Measurements from ENCODE around the gene LYPD8. TPM values are rescaled to one million over a fixed set of nuclear protein-coding genes. Genes with fewer than 3 reads are reported as not detected.
"Not testable (repeated sequence)": the region's sequence is repeated elsewhere in the genome, so short reads cannot be mapped to it uniquely, and the experiment has no call there.

LYPD8 gene
- not detected for total RNA-seq (ENCODE audit: insufficient read depth, low replicate concordance)

- no peak for DNase-seq (ENCODE audit: low spot score)
Measured at GRCh38 chr1:248755517-248755916, at the start of gene LYPD8. TSS of gene LYPD8 (minus strand) at chr1:248755759. CDS start at chr1:248751081, 4,678 bp downstream.

GRCh38 chr1:248804771-248805681 is 49.5 kb upstream of the LYPD8 start:
- DNase-seq (ENCODE audit: low spot score): peak; percentile 20

- DNase-seq (ENCODE audit: low spot score): not testable (repeated sequence)
Measured at GRCh38 chr1:248803501-248803900, 47.9 kb upstream of the LYPD8 start.

- no peak for DNase-seq (ENCODE audit: low spot score)
Measured at GRCh38 chr1:248802454-248802853, 46.9 kb upstream of the LYPD8 start.

GRCh38 chr1:248800459-248800858 is 44.9 kb upstream of the LYPD8 start:
- no peak for DNase-seq (ENCODE audit: low spot score)

GRCh38 chr1:248798791-248799190 is 43.2 kb upstream of the LYPD8 start:
- DNase-seq (ENCODE audit: low spot score): no peak

GRCh38 chr1:248794663-248795062 is 39.1 kb upstream of the LYPD8 start:
- not testable (repeated sequence) for DNase-seq (ENCODE audit: low spot score)

- DNase-seq (ENCODE audit: low spot score): no peak
Measured at GRCh38 chr1:248793592-248793991, 38.0 kb upstream of the LYPD8 start.

- no peak for DNase-seq (ENCODE audit: low spot score)
Measured at GRCh38 chr1:248792342-248792741, 36.8 kb upstream of the LYPD8 start.

GRCh38 chr1:248791010-248791409 is 35.5 kb upstream of the LYPD8 start:
- no peak for DNase-seq (ENCODE audit: low spot score)

- DNase-seq (ENCODE audit: low spot score): no peak
Measured at GRCh38 chr1:248790456-248790855, 34.9 kb upstream of the LYPD8 start.

- not testable (repeated sequence) for DNase-seq (ENCODE audit: low spot score)
Measured at GRCh38 chr1:248789337-248789736, 33.8 kb upstream of the LYPD8 start.

- DNase-seq (ENCODE audit: low spot score): no peak
Measured at GRCh38 chr1:248788327-248788726, 32.8 kb upstream of the LYPD8 start.

- DNase-seq (ENCODE audit: low spot score): no peak
Measured at GRCh38 chr1:248787430-248787829, 31.9 kb upstream of the LYPD8 start.

- no peak for DNase-seq (ENCODE audit: low spot score)
Measured at GRCh38 chr1:248786156-248786555, 30.6 kb upstream of the LYPD8 start.

- no peak for DNase-seq (ENCODE audit: low spot score)
Measured at GRCh38 chr1:248783367-248783766, 27.8 kb upstream of the LYPD8 start.

- DNase-seq (ENCODE audit: low spot score): no peak
Measured at GRCh38 chr1:248782416-248783141, 27.0 kb upstream of the LYPD8 start.

GRCh38 chr1:248779350-248779749 is 23.8 kb upstream of the LYPD8 start:
- no peak for DNase-seq (ENCODE audit: low spot score)

- no peak for DNase-seq (ENCODE audit: low spot score)
Measured at GRCh38 chr1:248778906-248779305, 23.3 kb upstream of the LYPD8 start.

GRCh38 chr1:248776991-248777390 is 21.4 kb upstream of the LYPD8 start:
- DNase-seq (ENCODE audit: low spot score): no peak

- no peak for DNase-seq (ENCODE audit: low spot score)
Measured at GRCh38 chr1:248775441-248775840, 19.9 kb upstream of the LYPD8 start.

GRCh38 chr1:248759644-248760043 is 4.1 kb upstream of the LYPD8 start:
- no peak for DNase-seq (ENCODE audit: low spot score)

GRCh38 chr1:248758352-248758751 is 2.8 kb upstream of the LYPD8 start:
- DNase-seq (ENCODE audit: low spot score): no peak

Measured in umbilical cord (tissue), 2 donors.